ENCODE data around the gene TPO.

DNA sequence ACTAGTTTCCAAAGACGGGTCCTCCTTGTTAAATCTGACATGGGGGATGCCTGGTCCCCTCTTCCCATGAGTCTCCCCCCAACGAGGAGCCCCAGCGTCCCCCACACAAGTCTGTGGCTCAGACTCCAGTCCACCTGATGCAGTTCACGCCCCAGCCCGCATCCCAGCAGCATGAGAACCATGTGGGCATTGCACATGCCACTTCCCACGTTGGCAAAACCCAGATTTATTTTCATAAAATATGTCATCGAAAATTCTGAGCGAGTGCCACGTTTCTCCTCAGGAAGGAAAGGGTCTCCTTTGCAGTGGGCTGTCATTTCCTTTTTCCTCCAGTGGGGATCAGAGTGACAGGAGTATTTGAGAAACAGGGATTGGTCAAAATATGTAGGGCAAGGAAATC is 45.7 kb upstream of the TPO start:
- TF ChIP-seq, protein P1, sequence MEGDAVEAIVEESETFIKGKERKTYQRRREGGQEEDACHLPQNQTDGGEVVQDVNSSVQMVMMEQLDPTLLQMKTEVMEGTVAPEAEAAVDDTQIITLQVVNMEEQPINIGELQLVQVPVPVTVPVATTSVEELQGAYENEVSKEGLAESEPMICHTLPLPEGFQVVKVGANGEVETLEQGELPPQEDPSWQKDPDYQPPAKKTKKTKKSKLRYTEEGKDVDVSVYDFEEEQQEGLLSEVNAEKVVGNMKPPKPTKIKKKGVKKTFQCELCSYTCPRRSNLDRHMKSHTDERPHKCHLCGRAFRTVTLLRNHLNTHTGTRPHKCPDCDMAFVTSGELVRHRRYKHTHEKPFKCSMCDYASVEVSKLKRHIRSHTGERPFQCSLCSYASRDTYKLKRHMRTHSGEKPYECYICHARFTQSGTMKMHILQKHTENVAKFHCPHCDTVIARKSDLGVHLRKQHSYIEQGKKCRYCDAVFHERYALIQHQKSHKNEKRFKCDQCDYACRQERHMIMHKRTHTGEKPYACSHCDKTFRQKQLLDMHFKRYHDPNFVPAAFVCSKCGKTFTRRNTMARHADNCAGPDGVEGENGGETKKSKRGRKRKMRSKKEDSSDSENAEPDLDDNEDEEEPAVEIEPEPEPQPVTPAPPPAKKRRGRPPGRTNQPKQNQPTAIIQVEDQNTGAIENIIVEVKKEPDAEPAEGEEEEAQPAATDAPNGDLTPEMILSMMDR (IDR thresholded peaks at IDR 0.05) = no peak
- no peak for TF ChIP-seq EZH2 (IDR thresholded peaks at IDR 0.05)
- no peak for TF ChIP-seq EZH2phosphoT487 (IDR thresholded peaks at IDR 0.05)
